Mammary epithelial cell (primary cell): Measurements from ENCODE around the gene NUTF2.

ENCODE experiments used
- EZH2 ChIP-seq: IDR thresholded peaks from 2 replicates; pipeline ENCODE4 v1.6.1; 2012; ENCODE audit warnings: low read length, inconsistent platforms, borderline replicate concordance
- TF ChIP-seq, protein P1 (sequence below), 2 donors: IDR thresholded peaks in 1 of 2; conservative IDR thresholded peaks in 1 of 2; 2 replicates each; pipeline ENCODE4 v1.5.1; 2011 to 2012; ENCODE audit warnings: inconsistent platforms in 2 of 2, low read length in 2 of 2, mild to moderate bottlenecking in 2 of 2, control low read depth in 1 of 2, low read depth in 1 of 2; ENCODE audit not compliant: insufficient read depth in 1 of 2; ENCODE audit errors: extremely low read depth in 1 of 2

DNA sequence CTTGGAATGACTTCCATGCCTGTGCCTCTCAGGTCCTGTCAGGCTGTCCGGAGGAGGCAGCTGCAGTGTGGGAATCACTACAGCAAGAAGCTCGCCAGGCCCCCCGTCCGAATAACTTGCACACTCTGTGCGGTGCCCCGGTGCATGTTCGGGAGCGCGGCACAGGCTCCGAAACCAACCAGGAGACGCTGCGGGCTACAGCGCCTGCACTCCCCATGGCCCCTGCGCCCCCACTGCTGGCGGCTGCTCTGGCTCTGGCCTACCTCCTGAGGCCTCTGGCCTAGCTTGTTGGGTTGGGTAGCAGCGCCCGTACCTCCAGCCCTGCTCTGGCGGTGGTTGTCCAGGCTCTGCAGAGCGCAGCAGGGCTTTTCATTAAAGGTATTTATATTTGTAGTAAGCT is 39.2 kb downstream of the NUTF2 start:
- TF ChIP-seq EZH2, result no peak
- TF ChIP-seq, protein P1, sequence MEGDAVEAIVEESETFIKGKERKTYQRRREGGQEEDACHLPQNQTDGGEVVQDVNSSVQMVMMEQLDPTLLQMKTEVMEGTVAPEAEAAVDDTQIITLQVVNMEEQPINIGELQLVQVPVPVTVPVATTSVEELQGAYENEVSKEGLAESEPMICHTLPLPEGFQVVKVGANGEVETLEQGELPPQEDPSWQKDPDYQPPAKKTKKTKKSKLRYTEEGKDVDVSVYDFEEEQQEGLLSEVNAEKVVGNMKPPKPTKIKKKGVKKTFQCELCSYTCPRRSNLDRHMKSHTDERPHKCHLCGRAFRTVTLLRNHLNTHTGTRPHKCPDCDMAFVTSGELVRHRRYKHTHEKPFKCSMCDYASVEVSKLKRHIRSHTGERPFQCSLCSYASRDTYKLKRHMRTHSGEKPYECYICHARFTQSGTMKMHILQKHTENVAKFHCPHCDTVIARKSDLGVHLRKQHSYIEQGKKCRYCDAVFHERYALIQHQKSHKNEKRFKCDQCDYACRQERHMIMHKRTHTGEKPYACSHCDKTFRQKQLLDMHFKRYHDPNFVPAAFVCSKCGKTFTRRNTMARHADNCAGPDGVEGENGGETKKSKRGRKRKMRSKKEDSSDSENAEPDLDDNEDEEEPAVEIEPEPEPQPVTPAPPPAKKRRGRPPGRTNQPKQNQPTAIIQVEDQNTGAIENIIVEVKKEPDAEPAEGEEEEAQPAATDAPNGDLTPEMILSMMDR (conservative IDR thresholded peaks at IDR 0.05 in 1 of 2, IDR thresholded peaks at IDR 0.05 in 1 of 2; ENCODE audit: extremely low read depth in 1 of 2, insufficient read depth in 1 of 2, low read depth in 1 of 2, low read length in 2 of 2), result no peak
